ENCODE measurements around the gene TMEM198. TPM values are rescaled to one million over a fixed set of nuclear protein-coding genes. Genes with fewer than 3 reads are reported as not detected.

TMEM198 gene
- total RNA-seq, 2 donors from 2014 or later, result 3.3 to 5.7 TPM

DNA sequence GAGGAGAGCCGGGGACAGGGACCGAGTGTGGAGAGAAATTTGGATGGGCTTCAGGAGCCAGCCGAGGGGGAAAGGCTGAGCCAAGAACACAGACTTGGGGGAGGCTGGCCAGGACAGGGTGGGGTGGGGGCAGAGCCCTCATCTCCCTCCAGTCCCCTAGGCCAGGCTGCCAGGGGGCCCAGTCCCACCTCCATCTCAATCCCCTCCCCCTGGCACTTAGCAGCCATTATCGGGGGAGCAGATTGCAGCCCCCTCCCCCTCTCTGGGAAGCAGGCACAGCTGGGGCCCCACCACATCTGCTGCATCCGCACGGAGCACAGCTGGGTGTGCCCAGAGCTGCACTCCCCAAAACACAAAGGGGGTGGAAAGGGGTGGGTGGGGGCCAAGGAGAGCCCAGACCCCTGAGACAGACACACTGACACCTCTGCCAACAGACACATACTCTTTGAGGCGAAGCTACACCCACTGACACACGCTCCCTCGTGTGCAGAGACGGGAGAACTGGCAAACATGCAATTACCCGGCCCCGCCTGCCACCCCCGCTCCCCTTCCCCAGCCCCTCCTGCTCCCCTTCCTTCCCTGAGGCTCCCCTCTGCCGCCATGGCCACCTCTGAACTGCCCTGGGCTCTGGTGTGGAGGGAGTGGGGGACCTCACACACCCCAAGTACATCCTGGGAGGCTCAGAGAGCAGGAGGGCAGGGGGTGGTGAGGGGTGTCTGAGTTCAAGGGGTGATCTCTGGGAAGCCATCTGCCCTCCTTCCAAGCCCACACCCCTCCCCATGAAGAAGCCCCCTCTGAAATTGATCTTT lies 34.7 kb upstream of the TMEM198 start:
- Histone ChIP-seq H3K27me3 (peaks cover 0 to 16% of the 10 kb centered on the region in 2 donors), H3K4me1 (peaks cover 25% of the 10 kb centered on the region), H3K9me3 (no peaks in the 10 kb centered on the region), H3K36me3 (replicated peaks in 1 of 2; ENCODE audit: insufficient read depth in 1 of 2, low read depth in 2 of 2) (peaks cover 0 to 11% of the 10 kb centered on the region in 2 donors), H3K27ac (no peak overlapping the region), H3K4me3 (no peak overlapping the region)
- intact Hi-C loops (cut with DNase I), result no loop called here
- WGBS, 2 donors, result 9 to 14% methylated on average over 9 to 14 of the region's 14 CpGs
- TF ChIP-seq, protein P1, sequence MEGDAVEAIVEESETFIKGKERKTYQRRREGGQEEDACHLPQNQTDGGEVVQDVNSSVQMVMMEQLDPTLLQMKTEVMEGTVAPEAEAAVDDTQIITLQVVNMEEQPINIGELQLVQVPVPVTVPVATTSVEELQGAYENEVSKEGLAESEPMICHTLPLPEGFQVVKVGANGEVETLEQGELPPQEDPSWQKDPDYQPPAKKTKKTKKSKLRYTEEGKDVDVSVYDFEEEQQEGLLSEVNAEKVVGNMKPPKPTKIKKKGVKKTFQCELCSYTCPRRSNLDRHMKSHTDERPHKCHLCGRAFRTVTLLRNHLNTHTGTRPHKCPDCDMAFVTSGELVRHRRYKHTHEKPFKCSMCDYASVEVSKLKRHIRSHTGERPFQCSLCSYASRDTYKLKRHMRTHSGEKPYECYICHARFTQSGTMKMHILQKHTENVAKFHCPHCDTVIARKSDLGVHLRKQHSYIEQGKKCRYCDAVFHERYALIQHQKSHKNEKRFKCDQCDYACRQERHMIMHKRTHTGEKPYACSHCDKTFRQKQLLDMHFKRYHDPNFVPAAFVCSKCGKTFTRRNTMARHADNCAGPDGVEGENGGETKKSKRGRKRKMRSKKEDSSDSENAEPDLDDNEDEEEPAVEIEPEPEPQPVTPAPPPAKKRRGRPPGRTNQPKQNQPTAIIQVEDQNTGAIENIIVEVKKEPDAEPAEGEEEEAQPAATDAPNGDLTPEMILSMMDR (IDR thresholded peaks at IDR 0.05), result no peak
- no peak for TF ChIP-seq POLR2A (IDR thresholded peaks at IDR 0.05)
- ATAC-seq, result peak; percentile 25
- DNase-seq, result no peak

DNA sequence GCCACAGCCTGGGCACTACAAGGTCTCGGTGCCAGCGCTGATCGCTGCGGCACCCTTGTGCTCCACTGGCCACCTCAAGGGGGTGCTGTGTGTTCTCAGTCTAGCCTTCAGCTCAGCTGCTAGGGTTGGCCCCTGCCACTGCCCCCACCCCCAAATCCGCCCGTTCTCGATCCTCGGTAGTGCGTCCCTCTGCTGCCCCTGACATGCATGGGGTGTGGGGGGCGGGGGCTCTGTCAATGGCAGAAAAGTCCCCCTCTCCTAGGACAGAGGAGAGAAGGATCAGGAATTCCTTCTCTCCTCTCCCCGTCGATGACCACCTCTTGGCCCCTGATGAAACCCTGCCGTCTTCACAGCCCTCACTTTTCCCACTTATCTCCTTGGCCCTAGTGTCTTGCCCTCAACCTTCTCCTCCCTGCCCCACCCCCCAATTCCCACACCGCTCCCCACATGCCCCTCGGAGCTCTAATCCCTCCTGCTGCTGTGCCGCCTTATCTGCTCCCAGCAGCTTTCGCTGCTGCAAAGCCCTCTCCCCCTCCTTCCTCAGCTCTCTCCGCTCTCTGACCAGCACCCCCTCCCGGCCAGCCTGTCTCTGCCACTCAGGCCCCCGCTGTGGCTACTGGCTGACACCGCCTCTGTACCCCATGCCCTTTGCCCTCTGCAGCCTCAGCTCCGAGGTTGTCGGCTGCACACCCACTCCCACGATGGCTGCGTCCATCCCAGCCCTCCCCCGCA lies 33.9 kb upstream of the TMEM198 start:
- DNase-seq, result peak; percentile 64 to 76 (median 68)

DNA sequence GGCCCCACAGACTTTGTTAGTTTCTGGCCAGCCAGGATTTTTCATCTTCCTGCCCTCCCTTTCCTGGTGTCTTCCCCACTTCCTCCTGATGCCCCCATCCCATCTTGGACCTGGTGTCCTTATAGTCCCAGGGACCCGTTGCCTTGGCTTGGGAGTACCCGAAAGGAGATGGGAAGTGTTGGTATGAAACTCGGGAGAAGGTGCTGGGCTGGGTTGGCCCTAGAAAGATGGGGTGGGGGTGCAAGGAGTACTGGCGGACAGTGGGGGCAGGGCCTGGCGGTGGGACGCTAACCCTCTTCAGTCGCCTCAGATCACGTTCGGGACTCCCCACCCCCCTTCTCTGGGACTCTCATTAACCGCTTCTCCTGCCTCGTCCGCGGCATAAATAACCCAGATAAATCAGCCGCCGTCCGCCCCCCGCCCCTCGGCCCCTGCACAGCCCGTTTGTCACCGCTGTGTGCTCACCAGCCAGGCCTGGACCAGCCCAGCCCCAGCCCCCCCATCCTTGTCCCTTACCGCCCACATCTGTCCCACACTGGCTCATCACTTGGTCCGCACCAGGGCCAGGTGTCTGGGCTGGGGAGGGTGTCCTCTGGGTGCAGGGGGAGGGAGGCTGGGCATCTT lies 33.2 kb upstream of the TMEM198 start:
- H3K4me1 ChIP-seq, result peaks cover 26% of the 10 kb centered on the region
- peaks cover 0 to 7% of the 10 kb centered on the region in 2 donors for H3K36me3 ChIP-seq (replicated peaks in 1 of 2; ENCODE audit: insufficient read depth in 1 of 2, low read depth in 2 of 2)
- ATAC-seq, result no peak
- no peak for TF ChIP-seq POLR2A (IDR thresholded peaks at IDR 0.05)
- TF ChIP-seq, protein P1 (IDR thresholded peaks at IDR 0.05), result no peak
- no peak overlapping the region for H3K4me3 ChIP-seq
- no peak overlapping the region for H3K27ac ChIP-seq
- DNase-seq, result no peak
- H3K9me3 ChIP-seq, result no peaks in the 10 kb centered on the region
- WGBS, 2 donors, result 27% methylated on average over 21 to 22 of the region's 22 CpGs
- intact Hi-C loops (cut with DNase I), result no loop called here
- H3K27me3 ChIP-seq, result peaks cover 0 to 16% of the 10 kb centered on the region in 2 donors

More for the DNA sequence above, 33.9 kb upstream of the TMEM198 start:
- Histone ChIP-seq H3K9me3 (no peaks in the 10 kb centered on the region), H3K27ac (no peak overlapping the region), H3K4me3 (no peak overlapping the region), H3K27me3 (peaks cover 0 to 16% of the 10 kb centered on the region in 2 donors), H3K4me1 (peaks cover 26% of the 10 kb centered on the region), H3K36me3 (replicated peaks in 1 of 2; ENCODE audit: insufficient read depth in 1 of 2, low read depth in 2 of 2) (peaks cover 0 to 7% of the 10 kb centered on the region in 2 donors)
- TF ChIP-seq, protein P1 (IDR thresholded peaks at IDR 0.05), result peak; percentile 49 to 67 (median 60)
- TF ChIP-seq POLR2A (IDR thresholded peaks at IDR 0.05), result no peak
- ATAC-seq, result peak; percentile 83
- 1 to 3% methylated on average over 19 to 26 of the region's 26 CpGs for WGBS, 2 donors
- intact Hi-C loops (cut with DNase I), result no loop called here

DNA sequence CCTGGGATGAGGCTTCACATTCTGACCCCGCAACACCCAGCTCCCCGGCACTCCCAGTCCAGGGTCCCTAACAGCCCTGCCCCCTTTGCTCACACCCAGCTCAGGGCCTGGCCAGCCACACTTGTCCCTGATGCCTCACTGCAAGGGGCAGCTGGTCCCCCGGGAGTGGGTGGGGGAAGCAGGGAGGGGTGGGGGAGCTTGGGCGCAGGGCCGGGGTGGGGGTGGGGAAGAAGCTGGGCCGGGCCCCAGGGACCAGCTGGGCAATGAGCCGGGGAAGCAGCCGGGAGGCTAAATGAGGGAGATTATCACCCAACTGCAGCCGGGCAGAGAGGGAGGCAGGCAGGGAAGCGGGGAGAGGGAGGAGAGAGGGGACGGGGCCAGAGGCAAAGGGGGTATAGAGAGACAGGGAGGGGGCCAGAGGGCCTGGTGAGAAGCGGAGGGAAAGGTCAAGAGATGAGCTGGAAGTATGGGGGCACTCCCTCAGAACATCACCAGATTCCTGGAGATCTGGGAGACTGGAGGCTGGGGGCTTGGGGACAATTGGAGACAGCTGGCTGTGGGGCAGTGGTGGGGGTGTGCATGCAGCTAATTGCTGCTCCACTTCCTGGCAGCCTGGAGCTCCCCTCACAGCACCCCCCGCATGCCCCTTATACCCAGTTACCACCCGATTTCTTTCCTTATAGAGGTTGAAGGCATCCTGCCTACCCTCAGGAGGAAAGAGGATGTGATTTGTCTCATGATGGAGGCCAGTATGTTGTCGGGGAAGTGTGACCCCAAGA lies 32.1 kb upstream of the TMEM198 start:
- Histone ChIP-seq H3K27me3 (peaks cover 0 to 16% of the 10 kb centered on the region in 2 donors), H3K9me3 (no peaks in the 10 kb centered on the region), H3K4me1 (peaks cover 26% of the 10 kb centered on the region), H3K4me3 (no peak overlapping the region), H3K27ac (no peak overlapping the region), H3K36me3 (replicated peaks in 1 of 2; ENCODE audit: insufficient read depth in 1 of 2, low read depth in 2 of 2) (no peaks in the 10 kb centered on the region)
- WGBS, 2 donors, result 26 to 30% methylated on average over 13 to 15 of the region's 15 CpGs
- TF ChIP-seq, protein P1 (IDR thresholded peaks at IDR 0.05), result no peak
- no peak for TF ChIP-seq POLR2A (IDR thresholded peaks at IDR 0.05)
- intact Hi-C loops (cut with DNase I), result no loop called here
- ATAC-seq (no peak), DNase-seq (no peak)
